OCI-LY1 (cell line): ENCODE data around the gene MACROD1.

Experiments
- H2AFZ ChIP-seq: fragments of 200-600 bp; sonication (generic), shearing (Covaris generic); 2 replicates; pipeline ENCODE4 v1.6.0; 2014; ENCODE audit warnings: antibody characterized with exemption, mild to moderate bottlenecking, low read length
- H3F3A ChIP-seq: fragments of 200-600 bp; sonication (generic), shearing (Covaris generic); 2 replicates; pipeline ENCODE4 v1.6.0; 2014; ENCODE audit warnings: mild to moderate bottlenecking, antibody characterized with exemption, low read length, moderate library complexity; ENCODE audit not compliant: insufficient read depth
- H3K27ac ChIP-seq: fragments of 200-600 bp; sonication (generic); 2 replicates; pipeline ENCODE4 v1.5.1; 2014; ENCODE audit warnings: low read length, mixed run types, mild to moderate bottlenecking, low read depth; ENCODE audit not compliant: poor library complexity, severe bottlenecking
- H3K27me3 ChIP-seq: fragments of 200-600 bp; sonication (generic); 2 replicates; pipeline ENCODE4 v1.6.0; 2014; ENCODE audit warnings: antibody characterized with exemption, mild to moderate bottlenecking, low read length, moderate library complexity; ENCODE audit not compliant: insufficient read depth
- H3K36me3 ChIP-seq: fragments of 200-600 bp; sonication (generic); 2 replicates; pipeline ENCODE4 v1.6.1; 2014; ENCODE audit warnings: mild to moderate bottlenecking, antibody characterized with exemption, low read length, moderate library complexity, mixed read lengths; ENCODE audit not compliant: insufficient read depth
- H3K4me1 ChIP-seq: fragments of 200-600 bp; sonication (generic); 2 replicates; pipeline ENCODE4 v1.5.1; 2014; ENCODE audit warnings: mild to moderate bottlenecking, low read length, moderate library complexity; ENCODE audit not compliant: insufficient read depth, severe bottlenecking
- H3K4me2 ChIP-seq: fragments of 200-600 bp; sonication (generic), shearing (Covaris generic); 2 replicates; pipeline ENCODE4 v1.6.1; 2014; ENCODE audit warnings: low read length
- H3K4me3 ChIP-seq: fragments of 200-600 bp; sonication (generic); 2 replicates; pipeline ENCODE4 v1.5.1; 2014; ENCODE audit warnings: low read length, low read depth, mild to moderate bottlenecking, mixed read lengths; ENCODE audit not compliant: poor library complexity, severe bottlenecking
- H3K79me2 ChIP-seq: fragments of 200-600 bp; shearing (Covaris generic); 2 replicates; pipeline ENCODE4 v1.6.1; 2016; ENCODE audit warnings: mixed run types, low read length, mixed read lengths; ENCODE audit not compliant: insufficient read depth
- H3K9ac ChIP-seq: fragments of 200-600 bp; sonication (generic), shearing (Covaris generic); 2 replicates; pipeline ENCODE4 v1.6.1; 2014; ENCODE audit warnings: mild to moderate bottlenecking, low read length, mixed read lengths
- H3K9me2 ChIP-seq: fragments of 200-600 bp; sonication (generic), shearing (Covaris generic); 2 replicates; pipeline ENCODE4 v1.6.1; 2014; ENCODE audit warnings: low read depth, mild to moderate bottlenecking, low read length, mixed read lengths
- H3K9me3 ChIP-seq: fragments of 200-600 bp; shearing (Covaris generic); 2 replicates; pipeline ENCODE4 v1.6.1; 2014; ENCODE audit warnings: low read length, mixed read lengths
- H4K20me1 ChIP-seq: fragments of 200-600 bp; sonication (generic), shearing (Covaris generic); 2 replicates; pipeline ENCODE4 v1.6.0; 2016; ENCODE audit warnings: mild to moderate bottlenecking, low read length; ENCODE audit not compliant: insufficient read depth
- CTCF ChIP-seq: fragments of 200-600 bp; sonication (generic), shearing (Covaris generic); IDR thresholded peaks from 2 replicates; pipeline ENCODE4 v1.5.1; 2017; ENCODE audit warnings: mild to moderate bottlenecking, antibody characterized with exemption, low read length, moderate library complexity, mixed read lengths
- EZH2 ChIP-seq: fragments of 200-600 bp; sonication (generic), shearing (Covaris generic); IDR thresholded peaks from 2 replicates; pipeline ENCODE4 v1.8.0; 2017; ENCODE audit warnings: borderline replicate concordance, mixed run types, mild to moderate bottlenecking, antibody characterized with exemption, low read length, moderate library complexity, mixed read lengths

MACROD1 gene

GRCh38 chr11:64041846-64042245 lies 124.1 kb downstream of the MACROD1 start:
- H2AFZ ChIP-seq = no peak overlapping the region
- no peaks in the 10 kb centered on the region for H3K79me2 ChIP-seq
- H3K27ac ChIP-seq = no peak overlapping the region
- H3K9ac ChIP-seq = no peak overlapping the region
- H4K20me1 ChIP-seq = no peaks in the 10 kb centered on the region
- no peak for TF ChIP-seq CTCF
- no peak for TF ChIP-seq EZH2
- H3K4me1 ChIP-seq = no peaks in the 10 kb centered on the region
- H3K4me2 ChIP-seq = no peak overlapping the region
- no peak overlapping the region for H3K4me3 ChIP-seq
- no peaks in the 10 kb centered on the region; the same call in 1 of the 2 replicates for H3K27me3 ChIP-seq
- H3F3A ChIP-seq = no peaks in the 10 kb centered on the region
- H3K9me3 ChIP-seq = no peaks in the 10 kb centered on the region
- H3K36me3 ChIP-seq = no peaks in the 10 kb centered on the region
- no peaks in the 10 kb centered on the region for H3K9me2 ChIP-seq

GRCh38 chr11:64040684-64041322 lies 125.1 kb downstream of the MACROD1 start:
- no peaks in the 10 kb centered on the region for H3K9me3 ChIP-seq
- H3K4me1 ChIP-seq = no peaks in the 10 kb centered on the region
- H3K4me2 ChIP-seq = no peak overlapping the region
- no peaks in the 10 kb centered on the region for H3K36me3 ChIP-seq
- H3K4me3 ChIP-seq = no peak overlapping the region
- H3K79me2 ChIP-seq = no peaks in the 10 kb centered on the region
- H3F3A ChIP-seq = no peaks in the 10 kb centered on the region
- TF ChIP-seq CTCF = peak; percentile 15; the same call in 1 of the 2 replicates
- TF ChIP-seq EZH2 = no peak
- H3K27ac ChIP-seq = no peak overlapping the region
- H3K27me3 ChIP-seq = no peaks in the 10 kb centered on the region; the same call in 1 of the 2 replicates
- no peaks in the 10 kb centered on the region for H3K9me2 ChIP-seq
- H3K9ac ChIP-seq = no peak overlapping the region
- no peak overlapping the region for H2AFZ ChIP-seq
- no peaks in the 10 kb centered on the region for H4K20me1 ChIP-seq

GRCh38 chr11:64039012-64039665 lies 126.8 kb downstream of the MACROD1 start:
- no peaks in the 10 kb centered on the region for H4K20me1 ChIP-seq
- H3K4me2 ChIP-seq = no peak overlapping the region
- no peaks in the 10 kb centered on the region for H3K27me3 ChIP-seq

More at GRCh38 chr11:64039012-64039665, 126.8 kb downstream of the MACROD1 start:
- H2AFZ ChIP-seq = no peak overlapping the region
- H3K79me2 ChIP-seq = no peaks in the 10 kb centered on the region
- H3K9ac ChIP-seq = no peak overlapping the region
- no peaks in the 10 kb centered on the region for H3K9me3 ChIP-seq
- H3F3A ChIP-seq = no peaks in the 10 kb centered on the region
- H3K9me2 ChIP-seq = no peaks in the 10 kb centered on the region
- H3K4me3 ChIP-seq = no peak overlapping the region
- no peak overlapping the region for H3K27ac ChIP-seq
- H3K4me1 ChIP-seq = no peaks in the 10 kb centered on the region
- TF ChIP-seq CTCF (no peak), EZH2 (no peak)
- H3K36me3 ChIP-seq = no peaks in the 10 kb centered on the region
